Mesangial cell (primary cell): Measurements from ENCODE around the gene TSPAN33. TPM values are rescaled to one million over a fixed set of nuclear protein-coding genes. Genes with fewer than 3 reads are reported as not detected.

Source experiments
- total RNA-seq: library from RNA; depleted of rRNA; stranded (reverse); fragments of >200 nt; gene quantifications from 2 replicates; pipeline ENCODE4 v1.2.3, GENCODE V29; 2015

The TSPAN33 gene, protein sequence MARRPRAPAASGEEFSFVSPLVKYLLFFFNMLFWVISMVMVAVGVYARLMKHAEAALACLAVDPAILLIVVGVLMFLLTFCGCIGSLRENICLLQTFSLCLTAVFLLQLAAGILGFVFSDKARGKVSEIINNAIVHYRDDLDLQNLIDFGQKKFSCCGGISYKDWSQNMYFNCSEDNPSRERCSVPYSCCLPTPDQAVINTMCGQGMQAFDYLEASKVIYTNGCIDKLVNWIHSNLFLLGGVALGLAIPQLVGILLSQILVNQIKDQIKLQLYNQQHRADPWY
- total RNA-seq, result 10.1 and 40.3 TPM in 2 replicates

DNA sequence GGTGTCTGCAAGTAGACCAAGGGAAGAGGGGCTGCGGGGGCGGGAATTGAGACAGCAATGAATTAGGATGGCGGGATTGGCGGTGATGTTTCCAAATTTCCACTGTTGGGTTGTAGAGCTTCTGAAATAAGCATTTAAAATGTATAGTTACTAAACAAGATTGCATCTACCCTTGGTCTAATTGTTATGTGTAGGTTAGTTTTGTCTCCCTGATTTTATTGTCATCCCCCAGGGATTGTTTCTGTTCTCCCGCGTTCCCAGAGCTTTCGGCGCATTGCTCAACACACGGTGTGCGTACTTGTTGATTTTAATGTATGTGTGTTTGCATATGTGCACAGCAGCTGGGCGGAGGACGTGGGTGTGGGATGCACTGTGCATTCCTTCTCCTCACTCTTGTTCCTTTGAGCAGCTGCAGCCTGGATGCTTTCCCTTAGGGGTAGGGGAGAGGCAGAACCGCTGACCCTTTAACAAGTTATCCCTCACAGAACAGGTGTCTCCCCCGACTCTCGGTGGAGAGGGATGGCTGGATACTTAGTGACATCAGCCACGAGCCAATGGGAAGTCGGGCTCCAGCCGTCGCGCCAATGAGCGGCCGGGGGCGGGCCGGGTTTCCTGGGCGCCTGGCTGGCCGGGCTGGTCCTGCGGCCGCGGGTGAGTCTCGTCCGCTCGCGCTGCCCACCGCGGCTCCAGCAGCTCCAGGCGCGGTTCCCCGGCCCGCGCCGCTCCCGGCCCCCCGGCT is at the start of gene TSPAN33:
Gene TSPAN33 (plus strand): TSS at position 613 of the 739 bp plus-strand sequence. CDS start 274 bp downstream, outside the sequence.

DNA sequence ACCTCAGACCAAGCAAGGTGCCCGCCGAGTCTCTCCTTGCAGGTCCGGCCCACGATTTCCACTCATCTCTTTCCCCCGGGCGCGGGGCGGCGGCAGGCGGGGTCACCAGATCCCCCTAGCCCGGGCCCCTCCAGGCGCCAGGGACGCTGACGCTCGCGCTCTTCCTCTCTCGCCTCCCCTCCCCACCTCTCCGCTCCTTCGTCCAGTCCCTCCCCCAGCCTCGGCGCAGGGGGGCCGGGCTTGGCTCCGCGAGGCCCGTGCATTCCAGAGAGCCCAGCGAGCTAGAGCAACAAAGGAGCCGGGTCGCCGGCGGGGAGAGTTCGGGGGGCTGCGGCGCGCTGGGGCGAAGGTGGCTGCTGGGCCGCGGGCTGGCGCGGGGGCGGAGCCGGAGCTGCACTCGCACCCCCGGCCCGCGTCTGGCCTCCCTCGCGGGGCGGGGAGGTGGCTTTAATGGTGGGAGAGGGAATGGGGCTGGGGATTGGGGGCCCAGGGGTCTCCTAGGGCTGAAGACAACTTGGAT is 43.9 kb downstream of the TSPAN33 start, which contains the start of gene SMO:
Gene SMO (plus strand): TSS at position 262 of the 520 bp plus-strand sequence. CDS start 519 bp downstream, outside the sequence.

Other genes with a start within 250 kb of the TSPAN33 start
- 0.98 and 17.7 TPM in 2 replicates for gene KCP, start 234.0 kb upstream of the TSPAN33 start, total RNA-seq
- gene IRF5, start 206.8 kb upstream of the TSPAN33 start, total RNA-seq, result 5.4 and 13.3 TPM in 2 replicates
- 44.5 and 63.6 TPM in 2 replicates for gene TNPO3, start 89.6 kb upstream of the TSPAN33 start, total RNA-seq
- gene SMO, start 43.9 kb downstream of the TSPAN33 start, total RNA-seq, result 21.0 and 49.7 TPM in 2 replicates
- gene AHCYL2, start 80.3 kb downstream of the TSPAN33 start, total RNA-seq, result 4.4 and 10.6 TPM in 2 replicates